Measurements from ENCODE around the gene STAG3.

DNA sequence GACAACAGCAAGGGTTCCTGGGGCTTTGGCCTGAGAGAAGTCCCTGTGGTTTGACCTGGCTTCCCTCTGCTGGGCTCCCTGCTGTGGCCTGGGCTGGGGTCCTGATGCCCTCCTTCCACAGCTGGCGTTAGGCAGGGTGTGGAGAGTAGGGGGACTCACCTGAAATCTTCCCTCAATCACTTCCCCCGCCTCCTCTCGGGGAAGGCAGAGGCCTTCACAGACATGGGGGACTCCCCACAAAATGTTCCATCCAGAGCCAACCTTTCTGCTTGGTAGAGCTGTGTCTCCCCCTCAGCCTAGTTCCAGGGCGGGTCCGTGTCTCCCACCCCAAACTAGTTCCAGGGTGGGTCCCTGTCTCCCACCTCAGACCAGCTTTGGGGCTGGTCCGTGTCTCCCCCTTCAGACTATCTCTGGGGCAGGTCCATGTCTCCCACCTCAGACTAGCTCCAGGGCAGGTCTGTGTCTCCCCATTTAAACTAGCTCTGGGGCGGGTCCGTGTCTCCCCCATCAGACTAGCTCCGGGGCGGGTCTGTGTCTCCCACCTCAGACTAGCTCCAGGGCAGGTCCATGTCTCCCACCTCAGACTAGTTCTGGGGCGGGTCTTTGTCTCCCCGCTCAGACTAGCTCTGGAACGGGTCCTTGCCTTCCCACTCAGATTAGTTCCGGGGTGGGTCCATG is 44.2 kb downstream of the STAG3 start:
- TF ChIP-seq, protein P1, sequence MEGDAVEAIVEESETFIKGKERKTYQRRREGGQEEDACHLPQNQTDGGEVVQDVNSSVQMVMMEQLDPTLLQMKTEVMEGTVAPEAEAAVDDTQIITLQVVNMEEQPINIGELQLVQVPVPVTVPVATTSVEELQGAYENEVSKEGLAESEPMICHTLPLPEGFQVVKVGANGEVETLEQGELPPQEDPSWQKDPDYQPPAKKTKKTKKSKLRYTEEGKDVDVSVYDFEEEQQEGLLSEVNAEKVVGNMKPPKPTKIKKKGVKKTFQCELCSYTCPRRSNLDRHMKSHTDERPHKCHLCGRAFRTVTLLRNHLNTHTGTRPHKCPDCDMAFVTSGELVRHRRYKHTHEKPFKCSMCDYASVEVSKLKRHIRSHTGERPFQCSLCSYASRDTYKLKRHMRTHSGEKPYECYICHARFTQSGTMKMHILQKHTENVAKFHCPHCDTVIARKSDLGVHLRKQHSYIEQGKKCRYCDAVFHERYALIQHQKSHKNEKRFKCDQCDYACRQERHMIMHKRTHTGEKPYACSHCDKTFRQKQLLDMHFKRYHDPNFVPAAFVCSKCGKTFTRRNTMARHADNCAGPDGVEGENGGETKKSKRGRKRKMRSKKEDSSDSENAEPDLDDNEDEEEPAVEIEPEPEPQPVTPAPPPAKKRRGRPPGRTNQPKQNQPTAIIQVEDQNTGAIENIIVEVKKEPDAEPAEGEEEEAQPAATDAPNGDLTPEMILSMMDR (IDR thresholded peaks at IDR 0.05; ENCODE audit: control extremely low read depth in 1 of 3, insufficient read depth in 1 of 3, low read depth in 1 of 3, low read length in 3 of 3): no peak
- TF ChIP-seq BCL11A (IDR thresholded peaks at IDR 0.05; ENCODE audit: low read depth in 2 of 2, low read length in 2 of 2): no peak

Measured in H1 (cell line).